ENCODE results near the gene NPHP4.

Gene NPHP4

DNA sequence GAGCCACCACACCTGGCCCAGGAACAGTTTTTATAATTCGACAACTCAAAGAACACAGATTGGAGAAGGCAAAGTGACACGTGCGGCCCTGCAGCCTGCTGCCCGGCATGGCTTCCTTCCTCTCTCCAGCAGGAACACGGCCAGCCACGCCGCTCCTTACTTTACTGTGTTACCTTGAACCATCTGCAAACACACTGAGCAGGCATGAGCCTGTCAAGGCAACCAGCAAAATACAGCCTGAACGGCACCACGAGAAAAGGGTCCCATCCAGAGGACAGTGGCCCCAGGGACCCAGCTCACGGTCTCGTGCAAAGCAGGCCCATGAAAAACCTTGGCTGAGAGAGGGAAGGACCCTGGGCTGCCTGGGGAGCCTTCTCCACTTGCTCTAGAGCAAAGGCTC, 38.8 kb downstream of the NPHP4 start:
- no peak for DNase-seq
- no peak overlapping the region for H4K5ac ChIP-seq (ENCODE audit: low read length)
- no CpG with 5 or more reads among the region's 11 CpGs for WGBS (ENCODE audit: extremely low coverage, insufficient coverage, low lambda C conversion rate)

GRCh38 chr1:5951846-5952410, 40.3 kb downstream of the NPHP4 start:
- H3K9ac ChIP-seq (ENCODE audit: low read length), result no peak overlapping the region
- H3K79me2 ChIP-seq (ENCODE audit: control insufficient read depth, insufficient read depth, low read length), result no peaks in the 10 kb centered on the region
- no peaks in the 10 kb centered on the region for H3K36me3 ChIP-seq (ENCODE audit: control insufficient read depth, insufficient read depth, low read length)
- H2AK5ac ChIP-seq (ENCODE audit: low read length), result no peak overlapping the region
- no peak overlapping the region for H4K8ac ChIP-seq (ENCODE audit: low read depth, low read length)
- no peak overlapping the region for H3K4me3 ChIP-seq (ENCODE audit: low read length)
- no peaks in the 10 kb centered on the region for H3K79me1 ChIP-seq (ENCODE audit: low read length)
- no peaks in the 10 kb centered on the region for H3K4me1 ChIP-seq (ENCODE audit: control insufficient read depth, low read depth, low read length)
- no peak overlapping the region for H3K4me2 ChIP-seq (ENCODE audit: low read length)
- no peak overlapping the region for H3K4ac ChIP-seq (ENCODE audit: low read depth, low read length)
- H2BK5ac ChIP-seq (ENCODE audit: low read length), result no peak overlapping the region
- no peak overlapping the region for H3K18ac ChIP-seq (ENCODE audit: low read length)
- no CpG with 5 or more reads among the region's 19 CpGs for WGBS (ENCODE audit: extremely low coverage, insufficient coverage, low lambda C conversion rate)
- H3K27me3 ChIP-seq (ENCODE audit: insufficient read depth, low read length, poor library complexity), result no peaks in the 10 kb centered on the region
- no peak overlapping the region for H3K27ac ChIP-seq (ENCODE audit: low read depth, low read length)
- no peak overlapping the region for H3K56ac ChIP-seq (ENCODE audit: low read length)
- H3K23ac ChIP-seq (ENCODE audit: low read length), result no peak overlapping the region
- H2BK15ac ChIP-seq (replicated peaks; ENCODE audit: low read depth), result no peak overlapping the region
- H2BK120ac ChIP-seq (ENCODE audit: low read depth, low read length), result no peak overlapping the region
- no peak for DNase-seq
- no peak overlapping the region for H4K5ac ChIP-seq (ENCODE audit: low read length)

More for the DNA sequence above, 38.8 kb downstream of the NPHP4 start:
- H3K27ac ChIP-seq (ENCODE audit: low read depth, low read length), result no peak overlapping the region
- no peak overlapping the region for H2AK5ac ChIP-seq (ENCODE audit: low read length)
- H3K4me2 ChIP-seq (ENCODE audit: low read length), result no peak overlapping the region
- no peak overlapping the region for H3K4me3 ChIP-seq (ENCODE audit: low read length)
- H3K9ac ChIP-seq (ENCODE audit: low read length), result no peak overlapping the region
- H2BK120ac ChIP-seq (ENCODE audit: low read depth, low read length), result no peak overlapping the region
- H3K27me3 ChIP-seq (ENCODE audit: insufficient read depth, low read length, poor library complexity), result no peaks in the 10 kb centered on the region
- H3K4me1 ChIP-seq (ENCODE audit: control insufficient read depth, low read depth, low read length), result no peaks in the 10 kb centered on the region
- no peak overlapping the region for H3K23ac ChIP-seq (ENCODE audit: low read length)
- H3K36me3 ChIP-seq (ENCODE audit: control insufficient read depth, insufficient read depth, low read length), result no peaks in the 10 kb centered on the region
- H4K8ac ChIP-seq (ENCODE audit: low read depth, low read length), result no peak overlapping the region
- H2BK5ac ChIP-seq (ENCODE audit: low read length), result no peak overlapping the region
- no peak overlapping the region for H2BK15ac ChIP-seq (replicated peaks; ENCODE audit: low read depth)
- H3K4ac ChIP-seq (ENCODE audit: low read depth, low read length), result no peak overlapping the region
- no peak overlapping the region for H3K18ac ChIP-seq (ENCODE audit: low read length)
- no peak overlapping the region for H3K56ac ChIP-seq (ENCODE audit: low read length)
- H3K79me2 ChIP-seq (ENCODE audit: control insufficient read depth, insufficient read depth, low read length), result no peaks in the 10 kb centered on the region
- H3K79me1 ChIP-seq (ENCODE audit: low read length), result no peaks in the 10 kb centered on the region

- Histone ChIP-seq H4K8ac (ENCODE audit: low read depth, low read length) (no peak overlapping the region), H3K36me3 (ENCODE audit: control insufficient read depth, insufficient read depth, low read length) (no peaks in the 10 kb centered on the region), H2BK5ac (ENCODE audit: low read length) (no peak overlapping the region), H3K23ac (ENCODE audit: low read length) (no peak overlapping the region), H3K4me3 (ENCODE audit: low read length) (no peak overlapping the region), H4K5ac (ENCODE audit: low read length) (no peak overlapping the region), H3K56ac (ENCODE audit: low read length) (no peak overlapping the region), H3K79me2 (ENCODE audit: control insufficient read depth, insufficient read depth, low read length) (no peaks in the 10 kb centered on the region), H3K4me1 (ENCODE audit: control insufficient read depth, low read depth, low read length) (no peaks in the 10 kb centered on the region), H3K27ac (ENCODE audit: low read depth, low read length) (no peak overlapping the region), H3K27me3 (ENCODE audit: insufficient read depth, low read length, poor library complexity) (no peaks in the 10 kb centered on the region), H3K79me1 (ENCODE audit: low read length) (no peaks in the 10 kb centered on the region), H3K18ac (ENCODE audit: low read length) (no peak overlapping the region), H3K4ac (ENCODE audit: low read depth, low read length) (no peak overlapping the region), H2AK5ac (ENCODE audit: low read length) (no peak overlapping the region), H3K9ac (ENCODE audit: low read length) (no peak overlapping the region), H3K4me2 (ENCODE audit: low read length) (no peak overlapping the region), H2BK15ac (replicated peaks; ENCODE audit: low read depth) (no peak overlapping the region), H2BK120ac (ENCODE audit: low read depth, low read length) (no peak overlapping the region)
- no peak for DNase-seq
- no CpG with 5 or more reads among the region's 24 CpGs for WGBS (ENCODE audit: extremely low coverage, insufficient coverage, low lambda C conversion rate)
Observed at GRCh38 chr1:5950994-5951785, 41.0 kb downstream of the NPHP4 start.

DNA sequence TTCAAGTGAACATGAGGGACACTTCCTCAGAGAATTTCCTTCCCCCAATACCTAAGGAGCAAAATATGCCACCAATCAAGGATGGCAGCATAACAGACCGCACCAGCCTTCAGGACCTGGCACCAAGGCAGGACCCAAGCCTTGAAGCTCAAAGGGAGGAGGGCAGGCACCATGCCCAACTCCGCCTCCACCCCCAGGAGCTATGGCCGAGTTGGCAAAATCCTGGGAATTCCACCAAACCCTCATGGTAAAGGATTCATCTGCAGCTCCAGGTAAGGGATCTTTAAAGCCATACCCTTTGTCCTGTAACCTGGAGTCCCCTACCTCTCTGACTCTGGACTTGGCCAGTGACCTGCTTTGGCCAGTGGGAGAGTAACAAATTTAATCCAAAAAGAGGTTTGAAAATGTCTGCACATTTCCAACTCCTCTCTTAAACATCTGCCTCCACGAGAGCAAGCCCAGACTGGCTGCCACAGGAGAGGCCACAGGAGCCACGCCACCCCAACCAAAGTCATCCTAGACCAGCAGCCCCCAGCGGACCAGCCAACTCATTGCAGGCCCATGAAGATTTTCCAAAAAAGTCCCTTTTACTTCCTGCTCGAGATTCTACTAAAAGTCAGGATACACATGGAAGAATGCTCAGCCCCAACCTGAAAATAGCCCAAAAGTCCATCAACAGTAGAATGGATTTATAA, 41.9 kb downstream of the NPHP4 start:
- DNase-seq, result no peak
- WGBS (ENCODE audit: extremely low coverage, insufficient coverage, low lambda C conversion rate), result no CpG with 5 or more reads among the region's 7 CpGs
- H3K4me2 ChIP-seq (ENCODE audit: low read length), result no peak overlapping the region

DNA sequence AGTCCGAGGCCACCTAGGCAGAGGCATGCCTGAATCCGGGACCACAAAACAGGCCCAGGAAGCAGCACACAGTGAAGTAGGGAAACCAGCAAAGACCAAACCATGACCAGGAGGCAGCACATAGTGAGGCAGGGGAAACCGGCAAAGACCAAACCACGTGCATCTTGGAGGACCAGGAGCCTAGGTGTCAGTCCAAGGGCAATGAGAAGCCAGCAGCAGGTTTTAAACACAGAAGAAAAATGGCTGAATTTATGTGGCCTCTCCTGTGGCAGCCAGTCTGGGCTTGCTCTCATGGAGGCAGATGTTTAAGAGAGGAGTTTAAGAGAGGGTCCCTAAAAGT, 42.5 kb downstream of the NPHP4 start:
- Histone ChIP-seq H3K27ac (ENCODE audit: low read depth, low read length) (no peak overlapping the region), H3K23ac (ENCODE audit: low read length) (no peak overlapping the region)

More for the DNA sequence above, 41.9 kb downstream of the NPHP4 start:
- H2BK120ac ChIP-seq (ENCODE audit: low read depth, low read length), result no peak overlapping the region
- H3K23ac ChIP-seq (ENCODE audit: low read length), result no peak overlapping the region
- H3K36me3 ChIP-seq (ENCODE audit: control insufficient read depth, insufficient read depth, low read length), result no peaks in the 10 kb centered on the region
- no peak overlapping the region for H4K5ac ChIP-seq (ENCODE audit: low read length)
- H3K4ac ChIP-seq (ENCODE audit: low read depth, low read length), result no peak overlapping the region
- no peak overlapping the region for H3K56ac ChIP-seq (ENCODE audit: low read length)
- no peaks in the 10 kb centered on the region for H3K79me2 ChIP-seq (ENCODE audit: control insufficient read depth, insufficient read depth, low read length)
- no peak overlapping the region for H3K18ac ChIP-seq (ENCODE audit: low read length)
- no peak overlapping the region for H2AK5ac ChIP-seq (ENCODE audit: low read length)
- H3K27ac ChIP-seq (ENCODE audit: low read depth, low read length), result no peak overlapping the region
- no peaks in the 10 kb centered on the region for H3K4me1 ChIP-seq (ENCODE audit: control insufficient read depth, low read depth, low read length)
- no peak overlapping the region for H4K8ac ChIP-seq (ENCODE audit: low read depth, low read length)
- no peaks in the 10 kb centered on the region for H3K79me1 ChIP-seq (ENCODE audit: low read length)
- H3K4me3 ChIP-seq (ENCODE audit: low read length), result no peak overlapping the region
- no peak overlapping the region for H2BK5ac ChIP-seq (ENCODE audit: low read length)
- no peak overlapping the region for H3K9ac ChIP-seq (ENCODE audit: low read length)
- H3K27me3 ChIP-seq (ENCODE audit: insufficient read depth, low read length, poor library complexity), result no peaks in the 10 kb centered on the region
- H2BK15ac ChIP-seq (replicated peaks; ENCODE audit: low read depth), result no peak overlapping the region

More for the DNA sequence above, 42.5 kb downstream of the NPHP4 start:
- H3K56ac ChIP-seq (ENCODE audit: low read length), result no peak overlapping the region
- no peak overlapping the region for H3K9ac ChIP-seq (ENCODE audit: low read length)
- DNase-seq, result no peak
- no peak overlapping the region for H4K8ac ChIP-seq (ENCODE audit: low read depth, low read length)
- no peak overlapping the region for H3K4ac ChIP-seq (ENCODE audit: low read depth, low read length)
- no peak overlapping the region for H3K18ac ChIP-seq (ENCODE audit: low read length)
- H2BK5ac ChIP-seq (ENCODE audit: low read length), result no peak overlapping the region
- no peaks in the 10 kb centered on the region for H3K27me3 ChIP-seq (ENCODE audit: insufficient read depth, low read length, poor library complexity)
- no peaks in the 10 kb centered on the region for H3K4me1 ChIP-seq (ENCODE audit: control insufficient read depth, low read depth, low read length)
- H3K79me1 ChIP-seq (ENCODE audit: low read length), result no peaks in the 10 kb centered on the region
- no peak overlapping the region for H4K5ac ChIP-seq (ENCODE audit: low read length)
- no CpG with 5 or more reads among the region's 4 CpGs for WGBS (ENCODE audit: extremely low coverage, insufficient coverage, low lambda C conversion rate)
- H2BK120ac ChIP-seq (ENCODE audit: low read depth, low read length), result no peak overlapping the region
- H2BK15ac ChIP-seq (replicated peaks; ENCODE audit: low read depth), result no peak overlapping the region
- H3K36me3 ChIP-seq (ENCODE audit: control insufficient read depth, insufficient read depth, low read length), result no peaks in the 10 kb centered on the region
- H3K4me3 ChIP-seq (ENCODE audit: low read length), result no peak overlapping the region
- no peak overlapping the region for H2AK5ac ChIP-seq (ENCODE audit: low read length)
- H3K79me2 ChIP-seq (ENCODE audit: control insufficient read depth, insufficient read depth, low read length), result no peaks in the 10 kb centered on the region
- no peak overlapping the region for H3K4me2 ChIP-seq (ENCODE audit: low read length)
